8988T (cell line): ENCODE data around the gene RSAD1.

Experiments
- DNase-seq: peaks from one replicate; pipeline ENCODE4 v3.0.0; 2011

Gene RSAD1

GRCh38 chr17:50478391-50479381, at the start of gene RSAD1:
TSS of gene RSAD1 (plus strand) at chr17:50478860. CDS start at chr17:50478885, 25 bp downstream.
- peak; percentile 90 for DNase-seq

- no peak for DNase-seq
Measured at GRCh38 chr17:50429793-50430192, 48.9 kb upstream of the RSAD1 start.

GRCh38 chr17:50430821-50431618, 47.6 kb upstream of the RSAD1 start:
- DNase-seq: no peak

- no peak for DNase-seq
Measured at GRCh38 chr17:50432125-50432762, 46.4 kb upstream of the RSAD1 start.

GRCh38 chr17:50437409-50437808, 41.3 kb upstream of the RSAD1 start:
- no peak for DNase-seq

GRCh38 chr17:50439008-50439407, 39.7 kb upstream of the RSAD1 start:
- DNase-seq: no peak

GRCh38 chr17:50440172-50440837, 38.4 kb upstream of the RSAD1 start:
- DNase-seq: no peak

GRCh38 chr17:50440838-50441829, 37.5 kb upstream of the RSAD1 start:
- DNase-seq: no peak

- DNase-seq: no peak
Measured at GRCh38 chr17:50443505-50443974, 35.1 kb upstream of the RSAD1 start.

- DNase-seq: no peak
Measured at GRCh38 chr17:50444841-50445715, 33.6 kb upstream of the RSAD1 start.

- no peak for DNase-seq
Measured at GRCh38 chr17:50445730-50446325, 32.8 kb upstream of the RSAD1 start.

GRCh38 chr17:50447870-50448595, 30.6 kb upstream of the RSAD1 start:
- no peak for DNase-seq

GRCh38 chr17:50448643-50449042, 30.0 kb upstream of the RSAD1 start:
- DNase-seq: no peak

- no peak for DNase-seq
Measured at GRCh38 chr17:50451943-50452629, 26.6 kb upstream of the RSAD1 start.

- DNase-seq: no peak
Measured at GRCh38 chr17:50452630-50453300, 25.9 kb upstream of the RSAD1 start.

GRCh38 chr17:50453901-50454300, 24.8 kb upstream of the RSAD1 start:
- DNase-seq: no peak

- DNase-seq: no peak
Measured at GRCh38 chr17:50457621-50458020, 21.0 kb upstream of the RSAD1 start.

GRCh38 chr17:50458270-50458669, 20.4 kb upstream of the RSAD1 start:
- DNase-seq: no peak
